IMR-90 (cell line): ENCODE measurements around the gene REV3L.

Experiments
- CEBPB ChIP-seq: IDR thresholded peaks from 2 replicates; pipeline ENCODE4 v1.6.1; 2012; ENCODE audit warnings: low read depth, low read length, improper control_type of control experiment
- CHD1 ChIP-seq: IDR thresholded peaks from 2 replicates; pipeline ENCODE4 v1.6.1; 2012; ENCODE audit warnings: low read depth, low read length, improper control_type of control experiment
- CTCF ChIP-seq: conservative IDR thresholded peaks from 2 replicates; pipeline ENCODE4 v1.5.1; 2012; ENCODE audit warnings: mild to moderate bottlenecking, low read depth, low read length, improper control_type of control experiment
- ELK1 ChIP-seq: fragments of 150-350 bp; IDR thresholded peaks from 2 replicates; pipeline ENCODE4 v1.6.1; 2016; ENCODE audit warnings: low read depth, mild to moderate bottlenecking, low read length, moderate library complexity, borderline replicate concordance
- FOS ChIP-seq: fragments of 150-350 bp; IDR thresholded peaks from 2 replicates; pipeline ENCODE4 v1.6.1; 2016; ENCODE audit warnings: low read depth, low read length
- MAFK ChIP-seq: IDR thresholded peaks from 2 replicates; pipeline ENCODE4 v1.6.1; 2012; ENCODE audit warnings: low read depth, low read length, improper control_type of control experiment
- MAZ ChIP-seq: IDR thresholded peaks from 2 replicates; pipeline ENCODE4 v1.6.1; 2012; ENCODE audit warnings: low read depth, mild to moderate bottlenecking, low read length, improper control_type of control experiment, moderate library complexity, borderline replicate concordance
- NFE2L2 ChIP-seq: fragments of 150-350 bp; IDR thresholded peaks from 2 replicates; pipeline ENCODE4 v1.6.1; 2016; ENCODE audit warnings: low read depth, mild to moderate bottlenecking, low read length
- POLR2A ChIP-seq: IDR thresholded peaks from 2 replicates; pipeline ENCODE4 v1.6.1; 2012; ENCODE audit warnings: mild to moderate bottlenecking, low read depth, low read length
- RAD21 ChIP-seq: IDR thresholded peaks from 2 replicates; pipeline ENCODE4 v1.6.1; 2012; ENCODE audit warnings: low read length, improper control_type of control experiment
- RFX5 ChIP-seq: IDR thresholded peaks from 2 replicates; pipeline ENCODE4 v1.8.0; 2012; ENCODE audit warnings: low read depth, mild to moderate bottlenecking, low read length, moderate library complexity
- USF2 ChIP-seq: fragments of 150-350 bp; IDR thresholded peaks from 2 replicates; pipeline ENCODE4 v1.6.1; 2017; ENCODE audit warnings: mild to moderate bottlenecking, antibody characterized with exemption, low read length, low read depth

- TF ChIP-seq CTCF (no peak), POLR2A (no peak), ELK1 (no peak), NFE2L2 (no peak), USF2 (no peak), RFX5 (no peak), FOS (no peak), CHD1 (no peak), RAD21 (no peak), MAZ (no peak), MAFK (no peak), CEBPB (no peak)
Observed at GRCh38 chr6:111254779-111255166, 228.2 kb downstream of the REV3L start.
